ENCODE results near the gene SYCP3. TPM values are rescaled to one million over a fixed set of nuclear protein-coding genes. Genes with fewer than 3 reads are reported as not detected.

SYCP3 gene
- polyA plus RNA-seq, 1 experiment = not detected

- DNase-seq (ENCODE audit: low read depth) = no peak
- TF ChIP-seq, protein P1, sequence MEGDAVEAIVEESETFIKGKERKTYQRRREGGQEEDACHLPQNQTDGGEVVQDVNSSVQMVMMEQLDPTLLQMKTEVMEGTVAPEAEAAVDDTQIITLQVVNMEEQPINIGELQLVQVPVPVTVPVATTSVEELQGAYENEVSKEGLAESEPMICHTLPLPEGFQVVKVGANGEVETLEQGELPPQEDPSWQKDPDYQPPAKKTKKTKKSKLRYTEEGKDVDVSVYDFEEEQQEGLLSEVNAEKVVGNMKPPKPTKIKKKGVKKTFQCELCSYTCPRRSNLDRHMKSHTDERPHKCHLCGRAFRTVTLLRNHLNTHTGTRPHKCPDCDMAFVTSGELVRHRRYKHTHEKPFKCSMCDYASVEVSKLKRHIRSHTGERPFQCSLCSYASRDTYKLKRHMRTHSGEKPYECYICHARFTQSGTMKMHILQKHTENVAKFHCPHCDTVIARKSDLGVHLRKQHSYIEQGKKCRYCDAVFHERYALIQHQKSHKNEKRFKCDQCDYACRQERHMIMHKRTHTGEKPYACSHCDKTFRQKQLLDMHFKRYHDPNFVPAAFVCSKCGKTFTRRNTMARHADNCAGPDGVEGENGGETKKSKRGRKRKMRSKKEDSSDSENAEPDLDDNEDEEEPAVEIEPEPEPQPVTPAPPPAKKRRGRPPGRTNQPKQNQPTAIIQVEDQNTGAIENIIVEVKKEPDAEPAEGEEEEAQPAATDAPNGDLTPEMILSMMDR (IDR thresholded peaks at IDR 0.05; ENCODE audit: insufficient read depth, low read depth, low read length) = peak; percentile 37
- no peaks in the 10 kb centered on the region for H3K36me3 ChIP-seq (ENCODE audit: control insufficient read depth, insufficient read depth, low read length)
- peak overlapping the region; percentile 74 for H3K4me3 ChIP-seq (ENCODE audit: low read depth, low read length)
- CTCF ChIA-PET = interaction anchor here (0.7 kb wide), 1 partner anchor 1679 kb away, joined by 3 read pairs; no protein-coding TSS in a partner anchor
- no peaks in the 10 kb centered on the region for H3K27me3 ChIP-seq (ENCODE audit: control insufficient read depth, insufficient read depth, low read length)
- POLR2A ChIA-PET = interaction anchor here (0.7 kb wide), 1 partner anchor 172 kb away, joined by 4 read pairs; no protein-coding TSS in a partner anchor
These were observed 40.4 kb downstream of the SYCP3 start for GRCh38 chr12:101698800-101699347.

- no peak for DNase-seq (ENCODE audit: low read depth)
- Histone ChIP-seq H3K27me3 (ENCODE audit: control insufficient read depth, insufficient read depth, low read length) (no peaks in the 10 kb centered on the region), H3K36me3 (ENCODE audit: control insufficient read depth, insufficient read depth, low read length) (no peaks in the 10 kb centered on the region), H3K4me3 (ENCODE audit: low read depth, low read length) (peak overlapping the region; percentile 74)
- POLR2A ChIA-PET = interaction anchor here (0.7 kb wide), 1 partner anchor 173 kb away, joined by 4 read pairs; no protein-coding TSS in a partner anchor
- TF ChIP-seq, protein P1 (IDR thresholded peaks at IDR 0.05; ENCODE audit: insufficient read depth, low read depth, low read length) = no peak
- CTCF ChIA-PET = no interaction called here
These were observed 41.1 kb downstream of the SYCP3 start for GRCh38 chr12:101697930-101698799.

DNA sequence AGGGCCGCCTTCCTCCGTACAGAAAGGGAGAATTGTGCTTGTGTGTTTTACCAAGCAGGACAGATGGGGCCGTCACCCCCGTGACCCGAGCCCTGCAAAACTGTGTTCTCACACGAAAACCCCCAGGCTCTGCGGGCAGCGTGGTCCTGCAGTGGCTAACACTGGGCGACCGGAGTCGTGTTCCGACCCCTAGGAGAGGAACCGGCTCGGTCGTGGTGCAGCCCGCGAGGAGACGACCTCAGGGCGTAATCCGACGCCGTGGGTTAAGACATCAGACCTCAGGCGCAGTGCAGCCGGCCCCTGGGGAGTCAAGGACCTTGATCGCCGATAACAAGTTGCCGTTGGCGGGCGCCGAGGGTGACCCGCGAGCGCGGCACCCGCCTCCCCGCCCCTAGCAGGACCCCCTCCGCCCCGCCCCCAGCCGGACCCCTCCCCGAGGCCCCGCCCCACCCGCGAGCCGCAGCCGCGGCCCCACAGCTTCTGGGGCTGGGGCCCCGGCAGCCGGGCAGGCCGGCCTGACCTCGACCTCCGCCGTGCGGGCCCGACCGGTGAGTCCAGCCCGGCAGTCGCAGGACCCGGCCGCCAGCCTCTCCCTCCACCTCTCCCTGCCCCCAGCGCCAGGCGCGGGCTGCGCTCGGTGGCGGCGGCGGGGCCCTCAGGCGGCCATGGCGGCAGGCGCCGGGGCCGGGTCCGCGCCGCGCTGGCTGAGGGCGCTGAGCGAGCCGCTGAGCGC lies 41.9 kb downstream of the SYCP3 start, which contains the start of gene CHPT1:
Gene CHPT1 (plus strand): TSS at position 444 of the 733 bp plus-strand sequence. CDS start 222 bp downstream, at position 666.
- TF ChIP-seq, protein P1 (IDR thresholded peaks at IDR 0.05; ENCODE audit: insufficient read depth, low read depth, low read length) = no peak
- POLR2A ChIA-PET = no interaction called here
- Histone ChIP-seq H3K36me3 (ENCODE audit: control insufficient read depth, insufficient read depth, low read length) (no peaks in the 10 kb centered on the region), H3K4me3 (ENCODE audit: low read depth, low read length) (peak within 1 kb of the TSS; percentile 74), H3K27me3 (ENCODE audit: control insufficient read depth, insufficient read depth, low read length) (no peaks in the 10 kb centered on the region)
- CTCF ChIA-PET = no interaction called here
- no peak for DNase-seq (ENCODE audit: low read depth)

DNA sequence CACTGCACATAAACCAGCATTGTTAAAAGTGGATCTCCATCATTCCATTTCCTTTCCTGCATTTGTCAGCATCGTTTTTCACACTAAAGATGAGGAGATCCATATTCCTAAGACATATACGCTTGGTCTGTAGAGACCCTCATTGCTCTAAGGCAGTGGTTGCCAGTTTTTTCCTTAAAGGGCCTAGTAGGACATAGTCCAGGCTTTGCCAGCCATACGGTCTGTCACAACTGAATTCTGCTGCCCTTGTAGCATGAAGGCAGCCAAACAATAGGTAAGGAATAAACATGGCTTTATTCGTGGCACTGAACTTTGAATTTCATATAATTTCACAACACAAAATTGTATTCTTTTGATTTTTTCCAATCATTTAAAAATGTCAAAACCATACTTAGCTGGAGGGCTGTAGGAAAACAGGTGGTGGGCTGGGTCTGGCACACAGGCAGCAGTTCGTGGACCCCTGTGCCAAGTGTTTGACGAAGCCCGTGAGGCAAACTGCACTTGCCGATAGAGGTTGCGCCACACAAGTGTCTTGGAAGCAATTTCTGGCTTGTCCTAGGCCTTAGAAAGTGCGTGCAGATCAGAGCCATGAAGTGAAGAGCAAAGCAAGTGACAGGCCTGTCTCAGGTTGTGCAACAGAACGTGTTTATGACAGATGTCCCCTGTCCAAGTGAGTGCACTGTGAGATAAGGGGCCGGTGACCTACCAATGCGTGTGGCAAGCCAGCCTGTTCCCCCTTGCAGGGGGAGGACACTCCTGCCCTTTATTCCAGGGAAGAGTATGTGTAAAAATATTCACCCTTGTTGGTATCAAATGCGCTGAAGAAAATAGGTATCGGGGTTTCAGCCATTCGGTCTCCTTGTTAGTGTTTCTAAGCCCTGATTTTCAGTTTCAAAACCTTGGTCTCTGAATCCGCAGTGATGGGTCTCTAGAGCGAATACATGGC lies 42.7 kb downstream of the SYCP3 start:
- H3K36me3 ChIP-seq (ENCODE audit: control insufficient read depth, insufficient read depth, low read length) = no peaks in the 10 kb centered on the region
- H3K4me3 ChIP-seq (ENCODE audit: low read depth, low read length) = peak overlapping the region; percentile 74
- H3K27me3 ChIP-seq (ENCODE audit: control insufficient read depth, insufficient read depth, low read length) = no peaks in the 10 kb centered on the region
- TF ChIP-seq, protein P1 (IDR thresholded peaks at IDR 0.05; ENCODE audit: insufficient read depth, low read depth, low read length) = no peak
- POLR2A ChIA-PET = no interaction called here
- no peak for DNase-seq (ENCODE audit: low read depth)
- CTCF ChIA-PET = no interaction called here

Data from BJ (cell line).